HEK293 (cell line): ENCODE data around the gene LHX2.

Source experiments
- AEBP2 ChIP-seq: fragments of 450-650 bp; formaldehyde crosslinking; IDR thresholded peaks from 2 replicates; pipeline ENCODE4 v1.5.1; 2016; ENCODE audit warnings: missing biosample characterization, missing genetic modification characterization, borderline replicate concordance
- CTCF ChIP-seq: fragments of 450-650 bp; formaldehyde crosslinking; IDR thresholded peaks from 2 replicates; pipeline ENCODE4 v1.5.1; 2016; ENCODE audit warnings: missing biosample characterization, missing genetic modification characterization
- PRDM10 ChIP-seq: fragments of 450-650 bp; formaldehyde crosslinking; IDR thresholded peaks from 2 replicates; pipeline ENCODE4 v1.5.1; 2016; ENCODE audit warnings: missing biosample characterization, missing genetic modification characterization
- ZFP41 ChIP-seq: fragments of 450-650 bp; formaldehyde crosslinking; IDR thresholded peaks from 2 replicates; pipeline ENCODE4 v1.5.1; 2016; ENCODE audit warnings: missing biosample characterization, missing genetic modification characterization, borderline replicate concordance
- ZNF138 ChIP-seq: fragments of 450-650 bp; formaldehyde crosslinking; IDR thresholded peaks from 2 replicates; pipeline ENCODE4 v1.5.1; 2016; ENCODE audit warnings: missing biosample characterization, missing genetic modification characterization, borderline replicate concordance
- ZNF23 ChIP-seq: fragments of 450-650 bp; formaldehyde crosslinking; IDR thresholded peaks from 2 replicates; pipeline ENCODE4 v1.5.1; 2016; ENCODE audit warnings: missing biosample characterization, missing genetic modification characterization, borderline replicate concordance
- ZNF37A ChIP-seq: fragments of 450-650 bp; IDR thresholded peaks from 2 replicates; pipeline ENCODE4 v1.5.1; 2018; ENCODE audit warnings: missing biosample characterization, missing genetic modification characterization
- ZNF449 ChIP-seq: fragments of 450-650 bp; formaldehyde crosslinking; IDR thresholded peaks from 2 replicates; pipeline ENCODE4 v1.5.1; 2017; ENCODE audit warnings: missing biosample characterization, mild to moderate bottlenecking, missing genetic modification characterization, moderate library complexity
- ZNF530 ChIP-seq: fragments of 450-650 bp; formaldehyde crosslinking; IDR thresholded peaks from 2 replicates; pipeline ENCODE4 v1.5.1; 2016; ENCODE audit warnings: low read depth, missing biosample characterization, missing genetic modification characterization
- ZNF624 ChIP-seq: fragments of 450-650 bp; formaldehyde crosslinking; IDR thresholded peaks from 2 replicates; pipeline ENCODE4 v1.5.1; 2017; ENCODE audit warnings: missing biosample characterization, missing genetic modification characterization
- ZNF629 ChIP-seq: fragments of 450-650 bp; formaldehyde crosslinking; IDR thresholded peaks from 2 replicates; pipeline ENCODE4 v1.5.1; 2017; ENCODE audit warnings: missing biosample characterization, missing genetic modification characterization
- ZNF664 ChIP-seq: fragments of 450-650 bp; formaldehyde crosslinking; IDR thresholded peaks from 2 replicates; pipeline ENCODE4 v1.5.1; 2016; ENCODE audit warnings: missing biosample characterization, missing genetic modification characterization
- ZNF76 ChIP-seq: fragments of 450-650 bp; formaldehyde crosslinking; IDR thresholded peaks from 2 replicates; pipeline ENCODE4; 2016; ENCODE audit warnings: low read depth, missing biosample characterization, missing genetic modification characterization, borderline replicate concordance
- ZSCAN23 ChIP-seq: fragments of 450-650 bp; formaldehyde crosslinking; IDR thresholded peaks from 2 replicates; pipeline ENCODE4 v1.5.1; 2016; ENCODE audit warnings: missing biosample characterization, missing genetic modification characterization

- TF ChIP-seq ZNF530 (tag by site-specific recombination) = no peak
- TF ChIP-seq CTCF (tag by site-specific recombination) = no peak
- TF ChIP-seq PRDM10 (tag by site-specific recombination) = no peak
- TF ChIP-seq ZSCAN23 (tag by site-specific recombination) = no peak
- no peak for TF ChIP-seq ZNF624 (tag by site-specific recombination)
- no peak for TF ChIP-seq AEBP2 (tag by site-specific recombination)
- no peak for TF ChIP-seq ZNF664
- TF ChIP-seq ZNF37A = no peak
- no peak for TF ChIP-seq ZNF138 (tag by site-specific recombination)
- TF ChIP-seq ZNF629 (tag by site-specific recombination) = no peak
- no peak for TF ChIP-seq ZFP41 (tag by site-specific recombination)
- no peak for TF ChIP-seq ZNF76 (tag by site-specific recombination)
- TF ChIP-seq ZNF449 (tag by site-specific recombination) = no peak
- no peak for TF ChIP-seq ZNF23 (tag by site-specific recombination)
Observed at GRCh38 chr9:124000784-124001457, 10.6 kb upstream of the LHX2 start.
